ENCODE measurements around the gene NFX1.

The NFX1 gene

DNA sequence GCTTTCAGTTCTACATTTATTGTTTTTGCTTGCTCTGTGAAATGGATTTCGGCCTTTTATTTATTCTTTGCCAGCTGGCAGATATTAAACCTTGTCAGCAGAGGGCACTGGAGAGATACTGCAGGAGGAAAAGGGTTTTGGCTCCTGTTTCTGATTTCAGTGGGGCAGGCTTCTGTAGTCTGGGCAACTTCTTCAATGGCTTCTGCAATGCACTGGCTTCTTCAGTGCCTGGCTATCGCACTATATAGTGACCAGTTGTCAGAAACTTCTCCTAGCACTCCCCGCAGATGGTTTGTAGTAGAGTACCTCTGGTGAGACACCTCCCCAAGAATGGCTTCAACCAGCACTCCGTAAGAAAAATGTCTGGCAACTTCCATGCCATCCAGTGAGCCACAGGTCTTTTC lies 3.2 kb upstream of the NFX1 start:
- DNase-seq (ENCODE audit: insufficient read length, low spot score) (peak; percentile 37), FAIRE-seq (no peak)

DNA sequence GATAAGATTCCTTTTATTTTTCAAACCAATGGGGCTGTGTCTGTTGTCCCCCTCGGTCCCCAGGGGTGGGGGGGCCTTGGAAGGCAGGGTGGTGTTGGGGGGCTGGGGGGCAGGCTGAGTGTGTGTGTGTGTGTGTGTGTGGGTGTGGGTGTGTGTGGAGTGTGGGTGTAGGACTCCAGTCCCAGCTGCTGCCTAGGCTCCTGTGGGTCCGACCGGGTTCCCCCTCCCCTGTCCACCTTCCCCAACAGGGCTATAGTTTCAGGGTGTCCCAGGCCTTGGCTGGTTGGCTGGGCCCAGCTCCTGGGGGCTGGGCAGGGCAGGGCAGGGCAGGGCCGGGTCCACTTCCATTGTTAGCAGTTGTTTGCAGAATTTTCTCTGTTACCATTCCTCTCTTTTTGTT lies 2.1 kb upstream of the NFX1 start:
- FAIRE-seq (no peak), DNase-seq (ENCODE audit: insufficient read length, low spot score) (no peak)
- no peak for TF ChIP-seq POLR2A (IDR thresholded peaks at IDR 0.05; ENCODE audit: low read depth, low read length)

More for the DNA sequence above, 3.2 kb upstream of the NFX1 start:
- no peak for TF ChIP-seq POLR2A (IDR thresholded peaks at IDR 0.05; ENCODE audit: low read depth, low read length)

GRCh38 chr9:33288828-33289483 lies 1.4 kb upstream of the NFX1 start:
- FAIRE-seq (no peak), DNase-seq (ENCODE audit: insufficient read length, low spot score) (no peak)
- no peak for TF ChIP-seq POLR2A (IDR thresholded peaks at IDR 0.05; ENCODE audit: low read depth, low read length)

- DNase-seq (ENCODE audit: insufficient read length, low spot score) (no peak), FAIRE-seq (no peak)
- no peak for TF ChIP-seq POLR2A (IDR thresholded peaks at IDR 0.05; ENCODE audit: low read depth, low read length)
These were observed 820 bp upstream of the NFX1 start for GRCh38 chr9:33289496-33289895.

DNA sequence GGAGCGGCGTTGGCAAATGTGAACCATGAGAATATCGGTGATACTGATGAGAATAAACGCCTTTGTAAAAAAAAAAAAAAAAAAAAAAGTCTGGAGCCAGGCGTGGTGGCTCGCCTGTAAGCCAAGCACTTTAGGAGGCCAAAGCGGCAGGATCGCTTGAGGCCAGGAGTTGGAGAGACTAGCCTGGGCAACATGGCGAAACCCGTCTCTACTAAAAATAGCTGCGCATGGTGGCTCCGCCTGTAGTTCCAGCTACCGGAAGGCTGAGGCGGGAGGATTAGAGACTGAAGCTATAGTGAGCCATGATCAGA lies 425 bp upstream of the NFX1 start:
- no peak for DNase-seq (ENCODE audit: insufficient read length, low spot score)
- no peak for TF ChIP-seq POLR2A (IDR thresholded peaks at IDR 0.05; ENCODE audit: low read depth, low read length)
- FAIRE-seq, result no peak

GRCh38 chr9:33291031-33291397 lies 698 bp downstream of the NFX1 start:
- FAIRE-seq, result no peak
- no peak for TF ChIP-seq POLR2A (IDR thresholded peaks at IDR 0.05; ENCODE audit: low read depth, low read length)
- no peak for DNase-seq (ENCODE audit: insufficient read length, low spot score)

DNA sequence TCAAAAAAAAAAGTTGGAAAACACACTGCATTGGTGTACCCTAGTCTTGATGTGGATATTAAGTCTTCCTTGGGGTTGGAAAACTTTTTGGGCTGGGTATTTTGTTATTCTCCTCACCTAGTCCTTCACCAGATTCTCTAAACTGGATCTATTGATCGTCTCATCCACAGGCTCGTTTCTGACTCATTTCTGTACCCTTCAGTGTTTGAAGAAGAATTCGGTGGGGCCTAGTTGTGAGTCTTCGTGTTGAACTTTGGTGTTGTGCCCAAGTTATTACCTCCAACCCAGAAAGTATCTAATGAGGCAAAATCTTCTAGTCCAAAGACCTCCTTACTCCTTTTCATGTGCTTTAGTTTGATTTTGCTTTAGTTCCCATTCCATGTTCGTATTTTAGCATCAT lies 1.6 kb downstream of the NFX1 start:
- no peak for TF ChIP-seq POLR2A (IDR thresholded peaks at IDR 0.05; ENCODE audit: low read depth, low read length)
- FAIRE-seq (no peak), DNase-seq (ENCODE audit: insufficient read length, low spot score) (no peak)

- TF ChIP-seq POLR2A (IDR thresholded peaks at IDR 0.05; ENCODE audit: low read depth, low read length), result no peak
- DNase-seq (ENCODE audit: insufficient read length, low spot score) (no peak), FAIRE-seq (no peak)
These were observed 3.5 kb downstream of the NFX1 start for GRCh38 chr9:33293782-33294181.

- FAIRE-seq (no peak), DNase-seq (ENCODE audit: insufficient read length, low spot score) (no peak)
- no peak for TF ChIP-seq POLR2A (IDR thresholded peaks at IDR 0.05; ENCODE audit: low read depth, low read length)
These were observed 4.5 kb downstream of the NFX1 start for GRCh38 chr9:33294670-33295432.

- TF ChIP-seq POLR2A (IDR thresholded peaks at IDR 0.05; ENCODE audit: low read depth, low read length), result no peak
These were observed 5.3 kb downstream of the NFX1 start for GRCh38 chr9:33295571-33295970.

GRCh38 chr9:33297432-33297831 lies 7.1 kb downstream of the NFX1 start:
- DNase-seq (ENCODE audit: insufficient read length, low spot score) (no peak), FAIRE-seq (no peak)
- TF ChIP-seq POLR2A (IDR thresholded peaks at IDR 0.05; ENCODE audit: low read depth, low read length), result no peak

More at GRCh38 chr9:33295571-33295970, 5.3 kb downstream of the NFX1 start:
- DNase-seq (ENCODE audit: insufficient read length, low spot score) (no peak), FAIRE-seq (no peak)

GRCh38 chr9:33300546-33300945 lies 10.2 kb downstream of the NFX1 start:
- no peak for TF ChIP-seq POLR2A (IDR thresholded peaks at IDR 0.05; ENCODE audit: low read depth, low read length)
- DNase-seq (ENCODE audit: insufficient read length, low spot score) (no peak), FAIRE-seq (no peak)

DNA sequence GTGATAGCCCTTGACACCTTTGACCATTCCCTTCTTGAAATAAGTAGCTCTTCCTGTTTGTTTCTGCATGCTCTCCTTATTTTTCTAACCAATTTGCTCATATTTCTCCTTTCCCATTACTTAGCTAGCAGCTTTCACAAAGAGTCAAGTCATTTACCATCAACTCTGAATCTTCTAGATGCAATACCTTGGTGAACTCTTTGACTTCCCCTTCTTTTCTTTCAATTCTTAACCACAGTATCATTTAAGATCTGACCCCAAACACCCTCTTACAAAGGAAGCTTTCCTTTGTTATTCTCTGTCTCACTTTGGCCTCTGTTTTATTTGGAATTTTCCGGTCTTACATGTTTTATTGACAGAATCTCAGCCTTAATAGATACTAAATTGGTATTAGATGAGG lies 14.0 kb downstream of the NFX1 start:
- TF ChIP-seq POLR2A (IDR thresholded peaks at IDR 0.05; ENCODE audit: low read depth, low read length), result no peak
- FAIRE-seq, result no peak
- no peak for DNase-seq (ENCODE audit: insufficient read length, low spot score)

DNA sequence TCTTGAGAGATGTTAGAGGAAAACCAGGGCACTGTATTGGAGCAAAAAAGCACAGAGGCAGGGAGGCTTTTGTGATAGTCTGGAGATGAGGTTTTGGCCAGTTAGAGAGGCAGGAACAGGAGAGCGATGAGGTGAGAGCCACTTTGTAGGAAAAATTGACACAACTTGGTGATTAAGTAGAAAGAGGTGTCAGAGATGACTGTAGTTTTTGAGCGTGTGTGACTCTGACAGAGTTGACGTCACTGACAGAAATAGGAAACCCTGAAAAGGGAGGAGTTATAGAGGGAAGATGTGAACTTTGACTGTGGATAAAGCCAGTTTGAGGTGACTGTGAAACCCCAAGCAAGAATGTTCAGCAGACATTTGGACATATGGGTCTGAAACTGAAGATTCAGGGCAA lies 15.7 kb downstream of the NFX1 start:
- no peak for TF ChIP-seq POLR2A (IDR thresholded peaks at IDR 0.05; ENCODE audit: low read depth, low read length)
- FAIRE-seq (no peak), DNase-seq (ENCODE audit: insufficient read length, low spot score) (no peak)

DNA sequence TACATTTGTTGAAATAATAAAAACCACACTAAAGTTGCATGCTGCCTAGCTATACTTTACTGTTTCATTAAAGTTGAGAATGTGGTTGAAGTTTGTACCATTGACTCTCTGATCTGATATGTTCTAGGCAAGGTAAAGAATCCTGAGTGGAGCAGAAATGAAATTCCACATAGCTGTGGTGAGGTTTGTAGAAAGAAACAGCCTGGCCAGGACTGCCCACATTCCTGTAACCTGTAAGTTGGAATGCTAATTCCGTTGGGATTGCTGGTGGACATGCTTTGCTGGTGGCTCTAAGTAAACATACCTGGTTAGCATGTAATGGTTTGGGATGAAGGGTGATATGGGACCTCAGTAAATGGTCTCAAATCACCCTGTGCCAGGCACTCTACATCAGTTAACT lies 16.8 kb downstream of the NFX1 start:
- TF ChIP-seq POLR2A (IDR thresholded peaks at IDR 0.05; ENCODE audit: low read depth, low read length), result no peak
- DNase-seq (ENCODE audit: insufficient read length, low spot score), result no peak
- no peak for FAIRE-seq

All from H54 (cell line).